Left ventricle myocardium inferior (tissue), 1 donor: ENCODE measurements around the gene CAV1. TPM values are rescaled to one million over a fixed set of nuclear protein-coding genes. Genes with fewer than 3 reads are reported as not detected.

Experiments used
- DNase-seq: peaks from one replicate; pipeline ENCODE4 v3.0.0-alpha.2; 2020
- H3K27ac ChIP-seq: fragments of 200-600 bp; replicated peaks from 2 replicates; pipeline ENCODE4 v1.8.0; 2021
- H3K27me3 ChIP-seq: fragments of 200-600 bp; 2 replicates; pipeline ENCODE4 v1.8.0; 2021; ENCODE audit warnings: low read depth
- H3K36me3 ChIP-seq: fragments of 200-600 bp; 2 replicates; pipeline ENCODE4 v1.8.0; 2021
- H3K4me1 ChIP-seq: fragments of 200-600 bp; 2 replicates; pipeline ENCODE4 v1.8.0; 2021
- H3K4me3 ChIP-seq: fragments of 200-600 bp; 2 replicates; pipeline ENCODE4 v1.8.0; 2021; ENCODE audit warnings: mild to moderate bottlenecking, moderate library complexity
- H3K9me3 ChIP-seq: fragments of 200-600 bp; replicated peaks from 2 replicates; pipeline ENCODE4 v1.8.0; 2021
- CTCF ChIP-seq: fragments of 200-600 bp; IDR thresholded peaks from 2 replicates; pipeline ENCODE4 v1.8.0; 2021; ENCODE audit warnings: antibody characterized with exemption, mild to moderate bottlenecking, borderline replicate concordance
- intact Hi-C: fragments of 100-400 bp; cut with micrococcal nuclease; formaldehyde crosslinking; loops from one replicate; pipeline ENCODE4 v1.11.0; 2022
- total RNA-seq: library from RNA; stranded (reverse); fragmentation: NEBNext Ultra II Directional; extraction: Animal tissue kit (Norgen Biotek cat#: 25700); gene quantifications from one replicate; pipeline ENCODE4 v1.2.1, GENCODE V29; 2021
- donor health status: DM: no; HTN: yes; CAD: no; lungs with severe emphysema.

The CAV1 gene
- total RNA-seq, 1 donor from 2014 or later = 266 TPM

DNA sequence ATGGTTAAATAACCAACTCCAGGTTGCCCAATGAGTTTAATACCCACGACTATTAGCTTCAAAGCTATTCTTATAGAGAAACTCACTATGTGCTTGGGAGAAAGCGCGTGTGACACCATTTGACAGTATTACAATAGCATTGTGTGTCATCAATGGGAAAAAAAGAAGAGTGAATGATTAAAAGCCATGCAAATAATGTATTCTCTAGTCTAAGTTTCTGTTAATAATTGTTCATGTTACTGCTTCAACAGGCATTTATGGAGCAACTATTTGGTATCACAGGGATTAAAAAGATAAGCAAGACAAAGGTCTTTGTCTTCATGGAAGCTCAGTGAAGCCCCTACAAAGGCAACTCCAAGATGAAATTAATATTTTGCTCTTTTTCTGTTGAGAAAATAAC, 47.2 kb downstream of the CAV1 start:
- Histone ChIP-seq H3K9me3 (no peaks in the 10 kb centered on the region), H3K36me3 (no peaks in the 10 kb centered on the region), H3K4me1 (peaks cover 59% of the 10 kb centered on the region), H3K27ac (no peak overlapping the region), H3K4me3 (no peak overlapping the region), H3K27me3 (no peaks in the 10 kb centered on the region)
- no peak for DNase-seq
- no peak for TF ChIP-seq CTCF
- intact Hi-C loops = no loop called here

- intact Hi-C loops = no loop called here
- no peak for TF ChIP-seq CTCF
- Histone ChIP-seq H3K27me3 (no peaks in the 10 kb centered on the region), H3K4me3 (no peak overlapping the region), H3K9me3 (peaks cover 3% of the 10 kb centered on the region), H3K4me1 (peaks cover 71% of the 10 kb centered on the region), H3K36me3 (no peaks in the 10 kb centered on the region), H3K27ac (peak overlapping the region; percentile 70)
- DNase-seq = no peak
Observed at GRCh38 chr7:116573541-116573940, 48.7 kb downstream of the CAV1 start.

GRCh38 chr7:116574025-116574822, 49.4 kb downstream of the CAV1 start:
- TF ChIP-seq CTCF = no peak
- Histone ChIP-seq H3K9me3 (peaks cover 4% of the 10 kb centered on the region), H3K27me3 (no peaks in the 10 kb centered on the region), H3K27ac (peak overlapping the region; percentile 70), H3K4me1 (peaks cover 71% of the 10 kb centered on the region), H3K36me3 (no peaks in the 10 kb centered on the region), H3K4me3 (no peak overlapping the region)
- intact Hi-C loops = no loop called here
- DNase-seq = no peak

DNA sequence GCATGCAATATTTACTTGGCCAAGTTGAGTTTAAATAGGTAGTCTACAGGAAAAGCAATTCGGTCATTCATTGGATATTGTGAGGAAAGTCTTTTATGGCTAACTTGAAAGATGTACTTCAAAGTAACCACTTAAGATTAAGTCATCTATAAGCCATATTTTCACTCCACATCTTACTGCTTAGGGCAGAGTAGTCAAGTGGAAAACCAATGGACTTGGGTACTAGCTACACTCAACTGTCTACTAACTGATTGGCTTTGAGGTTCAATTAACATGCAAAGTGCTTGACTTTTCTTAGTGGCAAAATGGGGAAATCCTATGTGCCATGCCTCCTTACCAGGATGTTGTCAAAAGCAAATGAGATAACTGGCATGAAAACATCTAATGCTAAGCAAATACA, 51.0 kb downstream of the CAV1 start:
- Histone ChIP-seq H3K4me3 (no peak overlapping the region), H3K9me3 (peaks cover 4% of the 10 kb centered on the region), H3K36me3 (no peaks in the 10 kb centered on the region), H3K27ac (peak overlapping the region; percentile 69), H3K27me3 (no peaks in the 10 kb centered on the region), H3K4me1 (peaks cover 66% of the 10 kb centered on the region)
- intact Hi-C loops = no loop called here
- TF ChIP-seq CTCF = no peak
- DNase-seq = no peak

DNA sequence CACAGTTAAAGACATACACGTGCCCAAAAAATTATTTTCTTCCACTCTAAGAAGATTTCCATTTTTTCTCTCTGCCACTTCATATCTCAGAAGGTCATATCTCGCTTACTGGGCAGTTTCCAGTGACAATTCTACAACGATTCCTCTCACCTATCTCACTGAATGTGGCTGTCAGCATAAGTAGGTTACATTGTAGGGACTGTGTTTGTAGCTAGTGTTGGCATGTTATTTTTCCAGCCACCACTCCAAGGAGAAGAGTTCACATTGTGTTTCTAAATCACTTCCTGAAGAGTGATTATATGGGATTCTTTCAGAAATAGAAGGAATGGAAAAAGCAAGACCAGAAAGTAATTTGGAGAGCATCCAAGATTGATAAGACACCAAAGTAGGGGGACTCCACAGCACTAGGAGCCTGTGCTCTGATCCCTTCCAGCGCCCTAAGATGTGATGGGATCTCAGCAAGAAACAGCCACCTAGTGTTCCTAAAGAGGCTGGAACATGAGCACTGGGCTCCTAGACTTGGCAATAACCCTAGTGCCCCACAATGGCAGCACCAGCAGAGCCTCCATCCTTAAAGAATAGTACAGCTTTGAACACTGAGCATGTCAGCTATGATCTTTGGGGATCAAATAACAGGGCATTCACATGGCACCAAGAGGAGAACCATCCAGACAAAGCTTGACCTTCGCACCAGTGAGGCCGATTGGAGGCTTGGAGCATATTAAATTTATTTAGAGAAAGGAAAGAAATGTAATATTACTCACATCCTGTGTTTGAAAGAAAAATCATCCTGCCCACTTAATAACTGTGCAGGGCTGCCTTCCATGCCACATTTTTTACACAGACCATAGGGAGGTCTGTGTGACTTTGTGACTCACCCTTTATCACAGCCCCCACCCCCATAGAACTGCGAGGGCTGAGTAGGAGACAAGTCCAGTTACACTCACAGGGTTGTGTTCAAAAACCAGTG, 51.8 kb downstream of the CAV1 start:
- intact Hi-C loops = no loop called here
- DNase-seq = no peak

More for the DNA sequence above, 51.8 kb downstream of the CAV1 start:
- Histone ChIP-seq H3K4me1 (peaks cover 58% of the 10 kb centered on the region), H3K36me3 (no peaks in the 10 kb centered on the region), H3K27me3 (no peaks in the 10 kb centered on the region), H3K4me3 (no peak overlapping the region), H3K27ac (peak overlapping the region; percentile 69), H3K9me3 (peaks cover 4% of the 10 kb centered on the region)
- TF ChIP-seq CTCF = no peak
